GM21825 (cell line): ENCODE measurements around the gene TMEM250.

ENCODE experiments used
- ATAC-seq: cut with Tn5 transposase; IDR thresholded peaks from one replicate; pipeline ENCODE4 v1.9.1; 2021; ENCODE audit warnings: mild to moderate bottlenecking, moderate library complexity; ENCODE audit not compliant: unreplicated experiment

The TMEM250 gene

DNA sequence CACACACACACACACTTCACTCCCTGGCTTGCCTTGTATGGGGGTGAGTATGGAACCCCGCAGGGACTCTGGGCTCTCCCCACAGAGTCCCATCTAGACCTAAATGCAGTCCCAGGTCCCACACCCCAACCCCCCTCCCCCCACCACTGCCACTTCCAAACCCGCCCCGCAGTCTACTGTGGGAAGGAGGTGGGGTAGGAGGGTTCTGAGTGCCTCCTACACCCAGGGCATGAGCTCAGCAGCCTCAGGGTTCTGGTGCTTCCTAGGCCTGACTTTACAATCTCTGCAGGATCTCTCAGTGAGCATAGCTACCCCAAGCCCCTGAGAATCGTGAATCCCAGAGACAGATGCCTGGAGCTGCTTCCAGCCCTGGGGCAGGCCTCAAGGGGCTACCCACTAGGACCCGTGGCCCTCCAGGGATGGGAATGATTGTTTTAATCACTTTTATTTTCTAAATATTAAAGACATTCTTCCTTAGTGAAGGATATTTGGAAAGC is 22.1 kb downstream of the TMEM250 start:
- ATAC-seq = no peak

DNA sequence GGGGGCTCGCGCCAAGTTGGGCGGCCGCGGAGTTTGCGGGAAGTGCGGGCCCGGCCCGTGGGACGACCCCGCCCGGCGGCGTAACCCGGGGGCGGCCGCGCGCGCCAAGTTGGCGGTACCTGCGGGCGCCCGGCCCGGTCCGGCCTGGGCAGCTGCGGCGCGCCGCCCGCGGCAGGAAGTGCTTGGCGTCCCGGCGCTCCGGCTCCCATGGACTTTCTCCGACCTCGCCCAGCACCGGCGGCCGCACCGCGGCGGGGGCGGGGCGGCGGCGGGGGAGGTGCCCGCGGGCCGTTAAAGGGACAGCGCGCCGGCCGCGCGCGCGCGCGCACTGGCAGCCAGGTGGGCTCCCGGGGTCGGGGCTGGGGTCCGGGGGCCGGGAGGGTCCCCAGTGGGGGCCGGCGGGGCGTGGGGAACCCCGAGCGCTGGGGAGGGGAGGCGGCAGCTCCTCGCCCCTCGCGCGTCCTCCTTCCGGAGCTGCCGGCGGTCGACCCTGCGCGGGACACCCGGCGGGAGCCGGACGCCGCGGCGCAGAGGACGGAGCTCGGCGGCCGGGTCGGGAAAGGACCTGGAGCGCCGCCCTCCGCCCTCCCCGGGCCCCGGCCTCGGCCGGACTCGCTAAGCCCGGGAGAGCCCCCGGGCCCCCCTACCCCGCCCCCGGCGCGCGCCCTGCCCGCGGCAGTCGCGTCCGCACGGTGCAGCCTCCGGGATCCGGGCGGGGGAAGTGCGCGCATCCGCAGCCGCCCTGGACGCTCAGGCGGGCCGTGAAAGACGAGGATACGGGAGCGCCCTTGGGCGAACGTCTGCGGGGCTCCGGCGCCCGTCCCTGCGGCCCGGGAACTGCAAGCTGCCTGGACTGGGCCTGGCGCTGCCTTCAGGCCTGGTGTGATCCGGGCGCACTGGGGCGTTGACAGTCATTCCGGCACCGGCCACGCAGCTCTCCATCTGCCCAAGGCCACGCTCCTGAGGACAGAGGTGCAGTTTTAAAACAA is 23.3 kb downstream of the TMEM250 start, which contains the start of gene NACC2:
Gene NACC2 (minus strand): TSS at position 220 of the 989 bp plus-strand sequence. CDS start 44,768 bp downstream, outside the sequence.
- ATAC-seq = no peak

DNA sequence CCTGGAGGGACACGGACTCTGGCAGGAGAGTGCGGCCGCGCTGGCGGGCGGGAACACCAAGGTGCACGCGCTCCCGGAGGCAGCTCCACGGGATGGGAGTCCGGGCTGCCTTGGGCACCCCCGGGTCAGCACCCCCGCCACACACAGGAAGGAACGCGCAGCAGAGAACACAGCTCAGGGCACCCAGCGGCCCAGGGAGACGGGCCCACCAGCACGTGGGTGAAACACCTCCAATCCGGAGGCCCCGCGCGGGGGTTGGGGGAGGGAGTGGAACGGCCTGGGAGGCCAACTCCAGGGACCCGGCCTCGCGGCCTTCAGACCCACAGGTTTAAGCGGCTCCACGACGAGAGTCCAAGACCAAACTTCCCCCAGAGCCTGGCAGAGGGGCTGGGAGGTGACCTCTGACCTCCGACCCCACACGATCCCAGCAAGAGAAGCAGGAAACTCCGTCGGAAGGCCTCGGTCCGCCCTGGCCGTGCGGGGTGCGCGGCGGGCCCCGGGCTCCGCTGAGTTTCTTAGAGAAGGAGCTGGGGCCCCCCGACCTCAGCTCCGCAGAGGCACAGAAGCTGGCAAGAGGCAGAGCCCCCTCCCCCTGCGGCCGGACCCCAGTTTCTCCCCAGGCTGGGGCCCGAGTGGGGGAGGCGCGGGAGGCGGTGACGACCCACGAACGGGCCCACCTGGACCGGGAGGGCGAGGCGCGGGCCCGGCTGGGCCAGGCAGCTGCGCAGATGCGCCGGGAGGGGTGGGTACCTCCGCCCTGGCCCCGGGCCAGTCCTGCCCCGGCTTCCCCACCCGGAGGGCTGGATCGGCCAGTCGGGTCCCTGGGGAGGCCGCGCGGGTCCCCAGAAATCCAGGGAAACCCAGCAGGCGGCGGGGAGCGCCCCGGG is 24.4 kb downstream of the TMEM250 start:
- ATAC-seq = no peak

DNA sequence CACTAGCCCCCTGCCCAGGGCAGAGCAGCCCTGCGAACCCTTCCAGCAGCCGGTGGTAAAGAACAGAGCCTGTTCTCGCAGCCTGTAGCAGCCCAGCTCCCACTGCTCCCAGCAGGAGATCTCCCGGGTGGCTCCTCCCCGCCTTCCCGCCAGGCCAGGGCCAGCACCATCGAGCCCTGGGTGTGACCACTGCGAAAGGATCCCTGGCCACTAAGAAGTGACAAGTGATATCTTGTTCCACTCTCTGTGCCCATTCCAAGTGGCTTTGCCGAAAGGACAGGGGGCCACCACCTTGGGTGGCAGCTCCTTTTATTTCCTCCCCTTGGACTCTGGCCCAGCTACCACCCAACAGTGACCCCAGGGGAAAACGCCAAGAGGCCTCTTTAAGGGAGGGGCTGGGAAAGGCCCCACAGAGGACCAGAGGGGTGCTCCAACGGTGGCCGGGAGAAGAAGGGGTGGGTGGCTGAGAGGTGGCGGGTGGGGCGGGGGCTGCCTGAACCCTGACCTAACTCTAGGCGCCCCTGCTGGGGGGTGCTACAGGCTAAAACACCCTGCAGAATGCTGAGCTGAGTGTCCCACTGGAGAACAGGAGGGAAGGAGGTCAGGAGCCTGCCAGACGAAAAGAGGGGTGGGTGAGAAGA is 25.2 kb downstream of the TMEM250 start:
- no peak for ATAC-seq

DNA sequence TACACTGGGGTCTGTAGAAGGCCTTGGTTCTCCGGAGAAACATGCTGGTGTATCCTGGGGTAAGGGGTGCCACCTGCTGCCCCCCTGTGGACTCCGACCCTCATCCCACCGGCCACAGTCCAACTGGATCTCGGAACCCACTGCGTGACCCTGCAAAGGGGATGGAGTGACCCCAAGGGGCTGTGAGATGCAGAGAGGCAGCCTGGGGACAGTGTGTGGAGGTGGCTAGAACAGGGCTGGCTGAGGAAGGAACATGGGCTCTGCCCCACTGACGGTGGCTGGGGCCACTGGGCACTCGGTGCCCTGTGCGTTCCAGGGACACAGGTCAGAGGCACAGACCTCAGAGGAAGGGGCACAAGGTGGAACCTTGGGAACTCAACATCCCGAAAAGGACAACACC is 25.9 kb downstream of the TMEM250 start:
- no peak for ATAC-seq

DNA sequence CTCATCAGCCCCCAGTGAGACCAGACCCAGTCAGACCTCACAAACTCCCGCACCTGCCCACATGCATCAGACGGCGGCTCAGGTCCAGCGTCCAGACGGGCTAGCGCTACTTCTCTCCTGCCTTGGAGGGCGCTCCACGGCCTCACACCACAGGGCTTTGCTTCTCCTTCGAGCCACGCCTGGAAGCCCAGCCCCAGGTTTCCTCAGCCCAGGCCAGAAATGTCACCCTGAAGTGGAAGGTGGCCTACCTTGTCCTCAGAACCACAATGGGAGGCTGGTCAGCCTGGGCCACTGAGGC is 26.4 kb downstream of the TMEM250 start:
- ATAC-seq = no peak

DNA sequence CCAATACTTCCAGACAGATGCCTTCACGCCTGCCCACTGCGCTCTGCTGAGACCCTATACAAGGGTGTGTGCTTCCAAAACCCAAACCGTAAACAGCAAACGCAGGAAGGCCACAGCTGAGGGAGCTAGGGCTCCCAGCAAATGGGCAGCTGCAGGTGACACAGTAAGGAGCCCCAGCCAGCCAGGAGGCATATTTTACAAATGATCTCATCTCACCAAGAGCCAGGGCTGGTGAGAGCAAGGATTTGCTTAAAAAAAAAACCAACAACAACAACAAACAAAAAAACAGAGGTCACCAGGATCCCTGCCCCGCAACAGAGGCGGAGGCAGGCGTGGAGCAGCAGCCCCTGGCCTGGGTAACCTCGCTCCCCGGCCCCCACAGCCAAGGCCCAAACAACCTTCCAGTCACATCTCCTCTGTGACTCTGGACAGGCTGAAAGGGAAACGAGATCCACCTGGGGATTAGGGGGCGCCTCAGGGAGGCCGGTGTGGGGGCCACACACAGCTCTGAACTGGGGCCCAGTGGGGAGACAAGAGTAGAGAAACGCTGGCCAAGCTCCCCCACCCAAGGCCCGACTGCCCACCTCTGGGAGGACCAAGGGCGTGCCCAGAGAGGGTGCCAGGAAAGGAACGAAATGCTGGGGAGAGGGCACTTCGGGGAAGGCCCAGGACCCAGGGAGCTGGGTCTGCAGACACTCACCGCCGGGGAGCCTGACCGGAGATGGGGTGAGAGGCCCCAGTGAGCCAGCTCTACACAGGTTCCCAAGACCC is 26.9 kb downstream of the TMEM250 start:
- ATAC-seq = no peak

DNA sequence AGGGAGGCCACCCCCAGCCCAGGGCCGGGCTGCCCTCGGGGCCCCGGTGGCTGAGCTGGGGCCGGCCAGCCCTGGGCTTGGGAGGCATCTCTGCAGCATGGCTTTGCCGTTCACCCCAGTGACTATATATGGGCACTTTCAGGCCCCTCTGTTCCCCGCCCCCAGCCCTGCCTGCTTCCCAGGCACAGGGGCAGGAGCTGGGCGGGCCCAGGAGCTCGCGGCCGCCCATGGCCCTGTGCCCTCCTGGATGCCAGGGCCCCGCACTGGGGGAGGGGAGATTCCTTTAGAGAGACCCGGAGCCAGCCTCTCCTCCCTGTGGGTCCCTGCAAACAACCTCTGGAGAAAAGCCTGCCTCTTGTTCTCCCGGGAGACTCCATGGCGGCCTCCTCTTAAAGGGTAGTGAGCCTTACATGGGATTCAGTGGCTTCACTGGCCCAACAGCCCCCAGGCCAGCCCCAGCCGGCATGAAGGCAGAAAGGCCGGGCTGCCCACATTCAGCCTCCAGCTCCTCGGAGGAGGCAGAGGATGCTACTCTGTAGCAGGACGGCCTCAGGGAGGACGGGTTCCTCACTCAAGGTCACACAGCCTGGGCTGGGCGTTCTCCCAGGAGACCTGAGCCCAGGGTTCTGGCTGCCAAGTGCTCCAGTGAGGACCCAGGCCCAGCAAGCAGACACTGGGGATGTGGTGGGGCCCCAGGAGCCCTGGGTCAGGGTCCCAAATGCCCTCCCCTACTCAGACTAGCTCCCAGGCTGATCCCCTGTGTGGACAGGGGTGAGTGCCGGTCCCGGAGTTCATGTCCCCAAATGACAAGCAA is 27.7 kb downstream of the TMEM250 start:
- ATAC-seq = no peak

DNA sequence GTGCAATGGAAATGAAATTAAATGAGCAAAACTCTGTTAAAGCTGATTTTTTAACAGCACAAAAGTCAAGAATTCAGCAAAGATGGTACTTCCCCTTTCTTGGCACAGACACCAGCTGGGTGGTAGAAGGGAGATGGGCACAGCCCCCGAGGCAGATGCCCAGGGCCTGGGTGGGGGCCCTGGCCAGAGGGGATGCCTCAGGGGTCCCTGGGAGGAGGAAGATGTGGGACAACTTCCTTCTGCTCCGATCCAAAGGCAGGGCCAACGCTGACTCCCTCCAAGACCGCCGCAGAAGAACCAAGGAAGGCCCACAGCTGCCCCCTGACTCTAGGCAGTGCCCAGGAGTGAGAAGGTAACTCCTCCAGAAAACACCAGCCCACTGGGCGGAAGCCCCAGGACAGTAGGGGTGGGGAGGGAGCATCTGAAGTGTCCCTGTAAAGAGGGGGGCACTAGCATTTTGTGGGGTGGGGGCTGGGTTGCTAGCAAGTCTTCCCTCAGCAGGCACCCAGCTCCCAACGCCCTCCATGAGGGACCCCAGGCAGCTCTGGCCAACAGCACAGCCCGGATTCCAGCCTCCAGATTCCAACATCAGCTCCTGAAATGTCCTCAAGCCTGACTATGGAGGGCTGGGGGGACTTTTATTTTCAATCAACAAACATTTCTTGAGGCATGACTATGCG is 28.5 kb downstream of the TMEM250 start:
- ATAC-seq = no peak

DNA sequence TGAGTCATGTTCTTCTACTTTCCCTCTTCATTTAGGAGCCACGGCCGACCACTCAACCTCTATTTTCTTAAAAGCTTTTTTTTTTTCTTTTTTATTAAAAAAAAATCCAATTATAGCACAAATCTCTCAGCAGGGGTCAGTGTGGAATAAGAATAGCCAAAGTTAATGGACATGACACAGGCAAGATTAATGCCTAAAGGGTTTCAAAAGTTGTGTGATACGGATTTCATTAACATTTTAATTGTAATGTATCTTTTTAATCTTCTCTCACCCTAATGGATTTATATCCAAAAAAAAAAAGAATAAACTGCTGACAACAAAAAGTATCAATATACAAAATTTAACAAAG is 29.0 kb downstream of the TMEM250 start:
- no peak for ATAC-seq

DNA sequence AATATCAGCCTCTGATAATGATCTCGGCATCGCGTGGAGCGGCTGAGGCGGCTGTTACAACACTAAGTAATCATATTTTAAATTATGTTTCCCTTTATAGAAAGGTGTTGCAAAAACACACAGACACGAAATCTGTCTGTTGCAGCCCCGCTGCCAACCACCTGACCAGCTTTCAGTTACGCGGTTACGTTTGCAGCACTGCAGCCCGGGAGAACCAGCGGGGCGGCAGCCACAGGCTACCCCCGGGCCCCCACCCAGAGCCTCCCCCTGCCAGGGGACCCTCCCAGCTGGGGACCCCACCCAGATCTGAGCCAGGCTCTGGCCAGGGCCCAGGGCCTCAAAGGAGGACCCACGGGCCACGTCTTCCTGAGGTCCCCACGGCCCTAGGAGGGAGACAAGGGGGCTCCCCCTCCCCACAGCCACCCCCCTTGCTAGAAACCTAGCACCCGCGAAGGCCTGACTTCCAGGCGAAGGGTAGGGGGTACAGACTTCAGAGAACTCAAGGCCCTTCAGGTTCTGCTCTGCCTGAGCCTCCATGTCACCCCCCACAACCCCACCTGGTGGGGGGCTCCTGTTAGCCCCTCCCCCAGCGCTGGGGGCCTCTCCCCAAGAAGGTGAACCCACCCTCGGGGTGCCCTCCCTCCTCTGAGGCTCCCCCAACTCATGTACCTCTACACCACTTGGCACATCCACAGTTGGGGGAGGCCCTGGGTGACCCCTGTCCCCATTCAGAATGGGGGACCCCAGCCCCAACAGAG is 29.6 kb downstream of the TMEM250 start:
- no peak for ATAC-seq

DNA sequence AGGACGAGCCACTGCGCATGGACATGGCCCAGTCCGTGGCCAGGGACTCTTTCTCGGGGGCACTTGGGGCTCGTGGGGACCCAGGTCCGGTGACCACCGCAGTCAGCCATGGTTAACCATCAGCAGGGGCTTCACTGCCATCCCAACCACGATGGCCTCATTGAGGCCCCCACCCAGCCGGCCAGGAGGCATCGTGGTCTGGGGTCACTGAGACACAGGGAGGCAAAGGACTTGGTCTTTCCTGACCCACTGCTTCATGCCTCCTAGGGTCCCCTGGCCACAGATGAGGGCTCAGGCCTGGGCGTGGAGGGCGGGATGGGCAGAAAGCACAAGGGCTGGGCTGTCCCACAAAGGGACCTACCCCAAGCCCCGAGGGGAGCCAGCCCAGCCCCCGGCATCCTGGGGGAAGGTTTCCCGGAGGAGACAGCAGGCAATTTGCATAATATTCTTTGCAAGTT is 30.2 kb downstream of the TMEM250 start:
- ATAC-seq = no peak

DNA sequence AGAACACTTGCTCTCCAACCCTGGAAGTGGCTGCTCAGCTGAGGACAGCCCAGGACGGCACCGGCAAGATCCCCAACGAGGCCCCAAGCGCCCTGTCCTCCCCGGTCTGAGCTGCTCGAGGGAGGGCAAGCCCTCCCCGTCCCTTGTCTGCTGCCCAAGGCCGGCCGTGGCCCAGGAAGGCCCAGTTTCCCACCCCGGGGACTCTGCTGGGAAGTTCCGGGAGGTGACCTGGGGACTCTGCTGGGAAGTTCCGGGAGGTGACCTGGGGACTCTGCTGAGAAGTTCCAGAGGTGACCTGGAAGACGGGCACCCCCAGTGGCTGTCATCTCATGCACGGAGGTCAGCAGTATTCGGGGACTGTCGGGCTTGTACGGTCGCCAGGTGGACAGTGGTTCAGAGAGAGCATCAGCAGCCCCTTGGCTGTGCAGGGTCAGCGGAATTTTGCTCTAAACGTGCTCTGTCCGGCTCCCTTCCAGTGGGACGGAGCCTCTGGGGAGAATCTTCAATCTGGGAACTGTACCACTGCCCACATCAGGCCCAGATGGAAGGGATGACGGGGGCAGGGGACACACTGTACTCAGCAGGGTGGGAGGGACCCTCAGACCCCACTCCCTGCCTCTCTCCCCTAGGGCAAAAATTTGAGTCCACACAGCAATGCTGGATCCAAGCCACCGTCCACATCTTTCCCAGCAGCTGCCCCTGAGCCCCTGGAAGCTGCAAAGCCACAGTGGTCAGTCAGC is 30.8 kb downstream of the TMEM250 start:
- ATAC-seq = no peak

DNA sequence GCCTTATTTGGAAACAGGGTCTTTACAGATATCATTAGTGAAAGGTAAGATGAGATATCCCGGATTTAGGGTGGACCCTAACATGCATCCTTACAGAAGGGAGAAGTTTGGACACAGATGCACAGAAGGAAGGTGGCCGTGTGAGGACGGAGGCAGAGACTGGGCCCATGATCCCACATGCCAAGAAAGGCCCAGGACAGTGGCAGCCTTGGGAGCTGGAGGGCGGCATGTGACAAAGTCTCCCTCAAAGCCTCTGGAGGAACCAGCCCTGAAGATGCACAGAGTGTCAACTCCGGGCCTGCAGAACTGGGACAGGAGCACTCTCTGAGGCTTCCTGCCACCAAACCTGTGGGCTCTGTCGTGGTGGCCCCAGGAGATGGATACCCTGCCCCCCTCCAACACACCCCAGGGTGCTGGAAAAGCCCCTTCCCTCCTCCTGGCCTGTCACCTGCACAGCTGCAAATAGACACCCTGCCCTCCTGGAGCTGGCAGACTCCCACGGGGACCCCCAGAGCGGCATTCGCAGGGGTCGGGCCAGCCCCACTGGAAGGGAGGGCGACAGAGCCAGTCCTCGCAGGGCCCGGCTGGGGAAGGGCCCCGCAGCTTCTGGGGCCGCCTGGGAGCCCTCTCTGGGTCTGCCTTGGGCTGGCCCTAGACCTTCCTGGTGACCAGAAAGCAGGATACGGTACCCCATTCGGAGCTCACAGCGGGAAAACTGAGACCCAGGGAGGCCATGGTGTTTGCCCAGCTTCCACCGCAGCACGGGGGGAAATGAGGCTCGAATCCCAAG is 31.5 kb downstream of the TMEM250 start:
- ATAC-seq = no peak

DNA sequence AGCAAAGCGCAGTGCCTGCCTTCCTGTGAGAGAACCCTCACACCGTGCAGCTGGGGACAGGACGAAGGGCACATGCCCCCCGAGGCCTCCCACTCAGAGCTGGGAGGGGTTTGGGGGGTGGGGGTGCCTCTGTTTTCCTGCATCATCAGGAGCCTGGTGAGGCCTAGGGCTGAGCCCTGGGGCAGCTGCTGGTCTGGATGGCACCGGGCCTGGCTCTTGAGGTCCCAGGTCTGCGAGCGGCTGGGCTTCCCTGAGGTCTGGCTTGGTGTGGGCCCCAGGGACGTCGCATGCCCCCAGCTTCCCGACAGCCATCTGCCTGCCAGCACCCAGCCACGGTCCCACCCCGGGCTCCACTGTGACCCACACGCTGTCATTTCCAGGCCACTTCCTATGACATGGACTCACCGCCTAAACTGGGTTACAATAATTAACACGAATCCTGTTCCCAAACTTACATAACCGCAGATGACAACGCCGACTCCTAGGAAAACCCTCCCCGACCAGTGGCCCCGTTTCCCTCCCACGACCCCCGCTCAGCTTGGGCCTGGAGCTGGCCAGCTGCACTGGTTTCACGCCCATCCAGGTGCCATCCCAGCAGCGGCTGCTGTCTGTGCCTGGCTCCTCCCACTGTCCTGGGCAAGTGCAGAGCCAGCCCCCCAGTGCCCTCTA is 32.3 kb downstream of the TMEM250 start:
- no peak for ATAC-seq

DNA sequence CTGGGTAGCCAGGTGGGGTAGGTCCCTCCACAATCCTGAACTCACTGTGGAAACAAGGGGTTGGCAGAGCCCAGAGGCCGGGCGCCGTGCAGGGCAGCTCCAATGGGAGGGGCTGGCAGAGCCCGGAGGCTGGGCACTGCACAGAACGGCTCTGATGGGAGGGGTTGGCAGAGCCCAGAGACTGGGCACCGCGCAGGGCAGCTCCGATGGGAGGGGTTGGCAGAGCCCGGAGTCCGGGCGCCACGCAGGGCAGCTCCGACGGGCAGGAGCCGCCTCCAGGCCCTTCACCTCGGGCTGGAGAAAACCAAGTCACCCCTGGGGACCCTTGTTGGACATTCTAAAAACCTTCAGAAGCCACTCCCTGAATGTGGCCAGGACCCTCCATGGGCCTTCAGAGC is 32.9 kb downstream of the TMEM250 start:
- no peak for ATAC-seq
